IMR-90 (cell line): ENCODE data around the gene TULP4. TPM values are rescaled to one million over a fixed set of nuclear protein-coding genes. Genes with fewer than 3 reads are reported as not detected.
A peak's percentile ranks its signal among the peaks of the same experiment; 100 is the strongest.

Experiments
- ATAC-seq: fragments of 200-7000 bp; cut with Tn5 transposase; 2 replicates; pipeline ENCODE4 v1.9.1; 2020; ENCODE audit warnings: low read depth, mild to moderate bottlenecking, moderate library complexity
- BruUV-seq: library from RNA; stranded (reverse); fragments of 400-500 nt; replicated peaks from 2 replicates; lab custom pipeline; 2021; lab: Mats Ljungman, UMichigan
- CTCF ChIA-PET: fragments of 300-600 bp; formaldehyde crosslinking; extraction: SDS; loops from one replicate; lab custom pipeline; 2021; ENCODE audit warnings: antibody characterized with exemption; lab: Yijun Ruan, JAX
- POLR2A ChIA-PET: fragments of 300-600 bp; sonication (Branson Sonifier 250); formaldehyde crosslinking; loops from one replicate; lab custom pipeline; 2022; ENCODE audit warnings: antibody characterized with exemption; ENCODE audit not compliant: unreplicated experiment; lab: Charles Lee
- DNase-seq: peaks from one replicate; pipeline ENCODE4 v3.0.0; 2013
- H2AFZ ChIP-seq: replicated peaks from 2 replicates; pipeline ENCODE3; 2013; ENCODE audit warnings: low read length, mild to moderate bottlenecking; ENCODE audit not compliant: poor library complexity
- H2AK5ac ChIP-seq: 2 replicates; pipeline ENCODE4 v1.6.1; 2013; ENCODE audit warnings: low read depth, low read length, inconsistent platforms
- H2AK9ac ChIP-seq: replicated peaks from 2 replicates; pipeline ENCODE3; 2013; ENCODE audit warnings: mild to moderate bottlenecking, low read depth, low read length, moderate library complexity; ENCODE audit not compliant: poor library complexity
- H2BK120ac ChIP-seq: 2 replicates; pipeline ENCODE4 v1.6.1; 2013; ENCODE audit warnings: low read depth, low read length, inconsistent platforms
- H2BK15ac ChIP-seq: 3 replicates; pipeline ENCODE4 v1.6.1; 2013; ENCODE audit warnings: low read depth, low read length, inconsistent platforms
- H2BK20ac ChIP-seq: 2 replicates; pipeline ENCODE4 v1.6.1; 2013; ENCODE audit warnings: low read depth, mild to moderate bottlenecking, inconsistent platforms, low read length, moderate library complexity
- H2BK5ac ChIP-seq: 2 replicates; pipeline ENCODE4 v1.6.1; 2013; ENCODE audit warnings: mild to moderate bottlenecking, low read depth, low read length, inconsistent platforms; ENCODE audit not compliant: poor library complexity, severe bottlenecking
- H3K14ac ChIP-seq: replicated peaks from 2 replicates; pipeline ENCODE4 v1.6.1; 2013; ENCODE audit warnings: low read depth, low read length, inconsistent platforms
- H3K18ac ChIP-seq: 2 replicates; pipeline ENCODE4 v1.6.1; 2013; ENCODE audit warnings: low read depth, low read length, control low read depth
- H3K23ac ChIP-seq: 2 replicates; pipeline ENCODE4 v1.6.1; 2013; ENCODE audit warnings: low read depth, low read length, inconsistent platforms
- H3K27ac ChIP-seq: 2 replicates; pipeline ENCODE4 v1.5.1; 2013; ENCODE audit warnings: mild to moderate bottlenecking, control low read depth, low read length; ENCODE audit not compliant: insufficient read depth
- H3K27me3 ChIP-seq: 2 replicates; pipeline ENCODE4 v1.6.1; 2013; ENCODE audit warnings: low read length; ENCODE audit not compliant: control insufficient read depth, insufficient read depth
- H3K36me3 ChIP-seq: 2 replicates; pipeline ENCODE4 v1.6.1; 2013; ENCODE audit warnings: low read length, mixed read lengths; ENCODE audit not compliant: control insufficient read depth, insufficient read depth
- H3K4ac ChIP-seq: 2 replicates; pipeline ENCODE4 v1.6.1; 2013; ENCODE audit warnings: low read depth, low read length, inconsistent platforms
- H3K4me1 ChIP-seq: 2 replicates; pipeline ENCODE4 v1.6.1; 2013; ENCODE audit warnings: low read length, mixed read lengths; ENCODE audit not compliant: control insufficient read depth, insufficient read depth
- H3K4me2 ChIP-seq: 2 replicates; pipeline ENCODE4 v1.6.1; 2013; ENCODE audit warnings: low read depth, mild to moderate bottlenecking, control low read depth, low read length, moderate library complexity
- H3K4me3 ChIP-seq: 2 replicates; pipeline ENCODE4 v1.5.1; 2013; ENCODE audit warnings: low read depth, mild to moderate bottlenecking, control low read depth, low read length, moderate library complexity; ENCODE audit not compliant: insufficient read depth
- H3K56ac ChIP-seq: 2 replicates; pipeline ENCODE4 v1.6.1; 2013; ENCODE audit warnings: low read length, inconsistent platforms; ENCODE audit not compliant: insufficient read depth; ENCODE audit errors: extremely low read depth
- H3K79me1 ChIP-seq, 2 experiments: 2 replicates each; pipeline ENCODE4 v1.6.1; 2013; ENCODE audit warnings: low read length in 2 of 2, inconsistent platforms in 1 of 2, low read depth in 1 of 2
- H3K9ac ChIP-seq: 2 replicates; pipeline ENCODE4 v1.6.1; 2013; ENCODE audit warnings: low read depth, low read length, control low read depth
- H3K9me1 ChIP-seq: 2 replicates; pipeline ENCODE4 v1.6.1; 2013; ENCODE audit warnings: low read length, inconsistent platforms; ENCODE audit not compliant: insufficient read depth
- H3K9me3 ChIP-seq: 2 replicates; pipeline ENCODE4 v1.6.1; 2013; ENCODE audit warnings: low read length; ENCODE audit not compliant: control insufficient read depth, insufficient read depth
- H4K20me1 ChIP-seq: 2 replicates; pipeline ENCODE4 v1.6.1; 2013; ENCODE audit warnings: low read length, inconsistent platforms; ENCODE audit not compliant: insufficient read depth
- H4K5ac ChIP-seq: 2 replicates; pipeline ENCODE4 v1.6.1; 2013; ENCODE audit warnings: mild to moderate bottlenecking, low read depth, low read length, control low read depth
- H4K8ac ChIP-seq, 2 experiments: 2 replicates each; pipeline ENCODE4 v1.6.1; 2013; ENCODE audit warnings: low read depth in 2 of 2, low read length in 2 of 2, control low read depth in 1 of 2, inconsistent platforms in 1 of 2
- H4K91ac ChIP-seq: 2 replicates; pipeline ENCODE4 v1.6.1; 2013; ENCODE audit warnings: low read depth, low read length, inconsistent platforms; ENCODE audit not compliant: insufficient read depth
- CEBPB ChIP-seq: IDR thresholded peaks from 2 replicates; pipeline ENCODE4 v1.6.1; 2012; ENCODE audit warnings: low read depth, low read length, improper control_type of control experiment
- MAFK ChIP-seq: IDR thresholded peaks from 2 replicates; pipeline ENCODE4 v1.6.1; 2012; ENCODE audit warnings: low read depth, low read length, improper control_type of control experiment
- WGBS, 2 experiments: methylation state at CpG; one replicate each; pipeline versions ENCODE4 v1.1.5 to v1.1.7; 2013; ENCODE audit warnings: missing lambda C conversion rate in 2 of 2; ENCODE audit not compliant: insufficient read length in 1 of 2; ENCODE audit errors: extremely low coverage in 2 of 2; 5-methylcytosine and 5-hydroxymethylcytosine counted together
- dilution Hi-C: fragments of 300-500 bp; cut with HindIII; formaldehyde crosslinking; loops from one replicate; pipeline ENCODE4 v1.14.3; 2018; ENCODE audit warnings: low sequenced_read_pairs; ENCODE audit not compliant: unreplicated experiment
- in situ Hi-C: fragments of 300-500 bp; cut with MboI; formaldehyde crosslinking; loops from 3 replicates; pipeline ENCODE4 v1.14.3; 2019; ENCODE audit warnings: low sequenced_read_pairs, inconsistent platforms, mixed read lengths
- intact Hi-C: fragments of 100-400 bp; cut with micrococcal nuclease; formaldehyde crosslinking; loops from 2 replicates; pipeline ENCODE4 v1.10.0; 2022
- polyA plus RNA-seq, 3 experiments: library from polyadenylated mRNA; depleted of rRNA; stranded (reverse); fragments of >200 nt; gene quantifications; 2 replicates each; pipeline ENCODE4 v1.2.3, GENCODE V29; 2012; ENCODE audit warnings: low replicate concordance in 1 of 3
- total RNA-seq: library from RNA; depleted of rRNA; stranded (reverse); fragments of >200 nt; gene quantifications from 2 replicates; pipeline ENCODE4 v1.2.3, GENCODE V29; 2012

Gene TULP4
- total and polyA plus RNA-seq, 2 of the 4 experiments (the other 2 are of a cell fraction): 8.1 to 30.6 TPM

DNA sequence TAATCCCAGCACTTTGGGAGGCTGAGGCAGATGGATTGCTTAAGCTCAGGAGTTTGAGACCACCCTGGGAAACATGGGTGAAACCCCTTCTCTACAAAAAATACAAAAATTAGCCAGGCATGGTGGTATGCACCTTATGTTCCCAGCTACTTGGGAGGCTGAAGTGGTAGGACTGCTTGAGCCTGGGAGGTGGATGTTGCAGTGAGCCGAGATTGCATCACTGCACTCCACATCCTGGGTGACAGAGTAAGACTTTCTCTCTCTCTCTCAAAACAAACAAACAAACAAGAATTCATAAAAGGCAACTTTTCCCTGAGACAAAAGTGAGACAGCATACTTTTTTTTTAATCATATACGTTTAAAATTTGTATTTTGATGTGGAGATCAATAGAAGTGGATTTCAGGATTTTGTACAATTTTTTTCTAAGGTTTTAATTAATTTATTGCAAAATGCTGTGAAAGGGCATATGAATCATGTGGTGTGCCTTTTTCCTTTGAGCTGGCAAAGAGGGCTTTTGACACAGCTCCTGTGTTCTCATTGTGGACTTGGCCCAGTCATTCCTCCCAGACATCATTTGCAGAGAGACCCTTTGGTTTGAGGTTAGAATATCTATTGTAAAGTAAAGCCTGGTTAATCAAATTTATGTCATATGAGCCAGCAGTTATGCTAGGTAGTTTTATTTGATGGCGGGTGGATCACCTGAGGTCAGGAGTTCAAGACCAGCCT is 77.1 kb downstream of the TULP4 start:
- Histone ChIP-seq H4K20me1 (no peaks in the 10 kb centered on the region), H2BK120ac (no peak overlapping the region), H3K56ac (no peak overlapping the region), H2AK5ac (no peak overlapping the region), H2BK5ac (no peak overlapping the region), H4K8ac (no peak overlapping the region), H3K27me3 (no peaks in the 10 kb centered on the region), H3K36me3 (no peaks in the 10 kb centered on the region), H2BK15ac (no peak overlapping the region), H4K91ac (no peak overlapping the region), H2BK20ac (no peak overlapping the region), H2AFZ (no peak overlapping the region), H3K9me3 (no peaks in the 10 kb centered on the region; the same call in 1 of the 2 replicates), H3K4me2 (no peak overlapping the region), H3K9me1 (no peaks in the 10 kb centered on the region), H3K27ac (no peak overlapping the region), H4K5ac (no peak overlapping the region), H3K18ac (no peak overlapping the region), H2AK9ac (no peak overlapping the region), H3K79me1 (peaks cover 14 to 15% of the 10 kb centered on the region in 2 experiments), H3K23ac (no peak overlapping the region), H3K14ac (no peak overlapping the region), H3K4ac (no peak overlapping the region), H3K4me3 (no peak overlapping the region), H3K9ac (no peak overlapping the region), H3K4me1 (peaks cover 1% of the 10 kb centered on the region; the same call in 1 of the 2 replicates)
- BruUV-seq: no TSS peak
- no peak for DNase-seq
- intact Hi-C loops (no loop called here), dilution Hi-C loops (no loop called here), in situ Hi-C loops (no loop called here)
- ATAC-seq: no peak
- ChIA-PET CTCF (interaction anchor here (0.6 kb wide), 1 partner anchor 14 kb away, joined by 3 read pairs; no protein-coding TSS in a partner anchor), POLR2A (no interaction called here)
- WGBS, 2 experiments: no CpG with 5 or more reads among the region's 3 CpGs
- TF ChIP-seq MAFK: no peak
- peak; percentile 53 for TF ChIP-seq CEBPB
